ENCODE results near the gene SARS2.
A peak's percentile ranks its signal among the peaks of the same experiment; 100 is the strongest.

Gene SARS2

GRCh38 chr19:38917921-38918491 is 12.6 kb downstream of the SARS2 start:
- DNase-seq = no peak

GRCh38 chr19:38917516-38917915 is 13.0 kb downstream of the SARS2 start:
- DNase-seq = no peak

GRCh38 chr19:38915329-38916321 is 14.9 kb downstream of the SARS2 start:
- no peak for DNase-seq

- DNase-seq = no peak
Measured at GRCh38 chr19:38913958-38914357, 16.6 kb downstream of the SARS2 start.

GRCh38 chr19:38912600-38913514 is 17.7 kb downstream of the SARS2 start:
- DNase-seq = no peak

GRCh38 chr19:38911388-38912001 is 19.1 kb downstream of the SARS2 start:
- no peak for DNase-seq

GRCh38 chr19:38910488-38910887 is 20.1 kb downstream of the SARS2 start:
- no peak for DNase-seq

- DNase-seq = no peak
Measured at GRCh38 chr19:38908911-38909310, 21.7 kb downstream of the SARS2 start.

- DNase-seq = no peak
Measured at GRCh38 chr19:38907670-38908069, 22.9 kb downstream of the SARS2 start.

- no peak for DNase-seq
Measured at GRCh38 chr19:38907227-38907626, 23.3 kb downstream of the SARS2 start.

- no peak for DNase-seq
Measured at GRCh38 chr19:38905620-38906019, 24.9 kb downstream of the SARS2 start.

- no peak for DNase-seq
Measured at GRCh38 chr19:38904581-38905539, 25.7 kb downstream of the SARS2 start.

- DNase-seq = no peak
Measured at GRCh38 chr19:38901683-38902082, 28.9 kb downstream of the SARS2 start.

GRCh38 chr19:38900743-38901190 is 29.8 kb downstream of the SARS2 start:
- no peak for DNase-seq

- no peak for DNase-seq
Measured at GRCh38 chr19:38900202-38900629, 30.3 kb downstream of the SARS2 start.

- peak; percentile 100 for DNase-seq
Measured at GRCh38 chr19:38899447-38900201, 30.9 kb downstream of the SARS2 start, which contains the start of the genes NFKBIB and SIRT2. Gene NFKBIB, plus strand, starts transcription at chr19:38899969. Its CDS starts 64 bp downstream, at chr19:38900033. Gene SIRT2, minus strand, starts transcription at chr19:38899618. Its CDS starts 97 bp downstream, at chr19:38899521.

- DNase-seq = peak; percentile 9
Measured at GRCh38 chr19:38898788-38899446, 31.6 kb downstream of the SARS2 start.

- DNase-seq = no peak
Measured at GRCh38 chr19:38894968-38895367, 35.6 kb downstream of the SARS2 start.

GRCh38 chr19:38893341-38893771 is 37.2 kb downstream of the SARS2 start:
- DNase-seq = no peak
